CD14-positive monocyte (primary cell): ENCODE measurements around the gene EVL. TPM values are rescaled to one million over a fixed set of nuclear protein-coding genes. Genes with fewer than 3 reads are reported as not detected.

ENCODE experiments used
- DNase-seq, 3 donors: peaks; one replicate each; pipeline ENCODE4 v3.0.0-alpha.2; 2011 to 2022
- H2AFZ ChIP-seq: 2 replicates; pipeline ENCODE4 v1.6.0; 2012; ENCODE audit warnings: mild to moderate bottlenecking, low read depth, low read length, inconsistent platforms; ENCODE audit not compliant: insufficient read depth, poor library complexity, severe bottlenecking
- H3K27ac ChIP-seq, 2 donors: 1 replicate in 1 of 2; 2 replicates in 1 of 2; pipeline ENCODE4 v1.5.1; 2012 to 2013; ENCODE audit warnings: low read length in 2 of 2, control low read depth in 1 of 2, inconsistent platforms in 1 of 2, low read depth in 1 of 2, mild to moderate bottlenecking in 1 of 2
- H3K27me3 ChIP-seq, 2 donors: one replicate each; pipeline versions ENCODE4 v1.6.0 to v1.6.1; 2011 to 2013; ENCODE audit warnings: low read length in 2 of 2; ENCODE audit not compliant: control insufficient read depth in 2 of 2, insufficient read depth in 2 of 2
- H3K36me3 ChIP-seq, 2 donors: replicated peaks in 1 of 2; 1 replicate in 1 of 2; 2 replicates in 1 of 2; pipeline versions ENCODE4 v1.5.1 to v1.6.1; 2012 to 2013; ENCODE audit warnings: low read length in 2 of 2, control low read depth in 1 of 2, inconsistent platforms in 1 of 2, mild to moderate bottlenecking in 1 of 2; ENCODE audit not compliant: insufficient read depth in 2 of 2, control insufficient read depth in 1 of 2
- H3K4me1 ChIP-seq, 2 donors: 1 replicate in 1 of 2; 2 replicates in 1 of 2; pipeline versions ENCODE4 v1.5.1 to v1.6.1; 2012 to 2013; ENCODE audit warnings: low read length in 2 of 2, control low read depth in 1 of 2, inconsistent platforms in 1 of 2, mild to moderate bottlenecking in 1 of 2, moderate library complexity in 1 of 2; ENCODE audit not compliant: insufficient read depth in 2 of 2, control insufficient read depth in 1 of 2
- H3K4me2 ChIP-seq: replicated peaks from 2 replicates; pipeline ENCODE3; 2012; ENCODE audit warnings: low read length, moderate library complexity, mild to moderate bottlenecking; ENCODE audit not compliant: poor library complexity, severe bottlenecking; ENCODE audit errors: extremely low read depth
- H3K4me3 ChIP-seq, 3 experiments: fragments of 200-600 bp in 1 of 3; sonication (generic) in 1 of 3; replicated peaks in 1 of 3; 1 replicate in 2 of 3; 2 replicates in 1 of 3; pipeline ENCODE4 v1.5.1; 2011 to 2013; ENCODE audit warnings: low read length in 3 of 3, mild to moderate bottlenecking in 3 of 3, control low read depth in 2 of 3, low read depth in 2 of 3, inconsistent platforms in 1 of 3, moderate library complexity in 1 of 3
- H3K79me2 ChIP-seq: 2 replicates; pipeline ENCODE4 v1.6.0; 2012; ENCODE audit warnings: mild to moderate bottlenecking, control low read depth, inconsistent platforms, low read length, moderate library complexity; ENCODE audit not compliant: insufficient read depth
- H3K9ac ChIP-seq: 2 replicates; pipeline ENCODE4 v1.6.0; 2017; ENCODE audit warnings: low read length, mild to moderate bottlenecking; ENCODE audit not compliant: insufficient read depth, poor library complexity, severe bottlenecking
- H3K9me3 ChIP-seq, 2 donors: replicated peaks in 1 of 2; 1 replicate in 1 of 2; 2 replicates in 1 of 2; pipeline versions ENCODE4 v1.5.1 to v1.6.1; 2012 to 2013; ENCODE audit warnings: low read length in 2 of 2, control low read depth in 1 of 2; ENCODE audit not compliant: control insufficient read depth in 1 of 2, insufficient read depth in 1 of 2
- H4K20me1 ChIP-seq: 2 replicates; pipeline ENCODE4 v1.6.0; 2012; ENCODE audit warnings: mild to moderate bottlenecking, low read length, control low read depth, moderate library complexity; ENCODE audit not compliant: insufficient read depth
- H3K27ac Mint-ChIP-seq, 7 donors: one replicate each; pipeline ENCODE4 v1.8.0; 2020; ENCODE audit warnings: mild to moderate bottlenecking in 7 of 7, mixed read lengths in 7 of 7, moderate library complexity in 6 of 7, inconsistent platforms in 2 of 7
- H3K27me3 Mint-ChIP-seq, 3 donors: one replicate each; pipeline ENCODE4 v1.8.0; 2021 to 2022; ENCODE audit warnings: low read depth in 3 of 3, mild to moderate bottlenecking in 3 of 3, mixed read lengths in 3 of 3, moderate library complexity in 3 of 3, inconsistent platforms in 1 of 3
- H3K36me3 Mint-ChIP-seq, 2 donors: one replicate each; pipeline ENCODE4 v1.8.0; 2020; ENCODE audit warnings: mixed read lengths in 2 of 2, inconsistent platforms in 1 of 2, mild to moderate bottlenecking in 1 of 2
- H3K4me1 Mint-ChIP-seq: one replicate; pipeline ENCODE4 v1.8.0; 2020; ENCODE audit warnings: mild to moderate bottlenecking, mixed read lengths
- H3K4me3 Mint-ChIP-seq, 2 donors: one replicate each; pipeline ENCODE4 v1.8.0; 2020; ENCODE audit warnings: mild to moderate bottlenecking in 2 of 2, mixed read lengths in 2 of 2, moderate library complexity in 1 of 2
- H3K9me3 Mint-ChIP-seq, 7 donors: one replicate each; pipeline ENCODE4 v1.8.0; 2020 to 2022; ENCODE audit warnings: mixed read lengths in 7 of 7, mild to moderate bottlenecking in 6 of 7, moderate library complexity in 6 of 7, inconsistent platforms in 2 of 7
- WGBS: methylation state at CpG from one replicate; pipeline ENCODE4 v1.1.5; 2013; ENCODE audit warnings: missing lambda C conversion rate; ENCODE audit not compliant: insufficient coverage; 5-methylcytosine and 5-hydroxymethylcytosine counted together
- intact Hi-C, 2 donors: fragments of 100-400 bp; cut with micrococcal nuclease; formaldehyde crosslinking; loops; one replicate each; pipeline versions ENCODE4 v1.15.0 to v1.15.1; 2023
- polyA plus RNA-seq, 3 donors: library from polyadenylated mRNA; depleted of rRNA in 1 of 3; unstranded in 2 of 3; stranded (reverse) in 1 of 3; fragments of 300-500 nt in 2 of 3; fragments of >200 nt in 1 of 3; fragmentation: Illumina TruSeq in 2 of 3; gene quantifications; 1 replicate in 2 of 3; 2 replicates in 1 of 3; pipeline ENCODE4 v1.2.3, GENCODE V29; 2012 to 2021
- TF ChIP-seq, protein P1 (sequence below): fragments of 200-600 bp; IDR thresholded peaks from one replicate; pipeline ENCODE4 v1.8.0; 2022; ENCODE audit warnings: antibody characterized with exemption, mild to moderate bottlenecking

Gene EVL
- polyA plus RNA-seq, 3 donors = 3.2 to 131 (median 6.7) TPM

DNA sequence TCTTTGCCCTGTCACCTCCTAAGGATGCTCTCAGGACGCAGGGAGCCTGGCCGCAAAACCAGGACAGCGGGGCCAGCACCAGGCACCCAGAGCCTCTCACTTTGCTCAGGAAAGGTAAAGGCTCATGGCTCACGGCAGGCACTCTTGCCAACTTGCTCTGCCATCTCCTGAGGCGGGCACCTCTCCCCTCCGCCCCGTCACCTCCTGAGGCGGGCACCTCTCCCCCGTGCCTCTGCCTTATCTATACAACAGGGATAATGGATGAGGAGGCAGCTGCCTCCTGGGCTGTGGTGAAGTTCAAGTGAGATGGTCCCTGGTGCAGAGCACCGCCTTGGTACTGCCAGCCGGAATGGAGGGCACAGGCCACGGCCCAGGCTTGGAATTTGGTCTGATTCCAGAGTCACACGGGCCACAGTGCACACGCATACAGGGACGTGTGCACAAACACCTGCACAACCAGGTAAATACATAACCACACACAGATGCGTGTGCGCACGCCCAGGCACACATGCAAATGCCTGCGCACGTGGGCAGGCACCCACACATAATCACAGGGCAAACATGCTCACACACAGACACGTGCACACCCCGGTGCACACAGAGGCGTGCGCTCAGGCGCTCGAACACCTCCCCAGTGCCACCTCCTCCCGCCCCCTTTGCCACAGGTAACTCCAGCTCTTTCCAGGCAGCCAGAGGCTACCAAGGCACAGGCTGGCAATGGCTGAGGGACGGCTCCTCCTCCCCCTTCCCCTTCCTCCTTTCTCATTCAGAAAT, 82.7 kb downstream of the EVL start:
- peaks cover 7 to 13% of the 10 kb centered on the region in 2 donors for H3K36me3 Mint-ChIP-seq
- DNase-seq = no peak
- Histone ChIP-seq H3K27ac (no peak overlapping the region), H3K4me3 (peak overlapping the region in 1 of 3 experiments; percentile 71), H2AFZ (peak overlapping the region; percentile 74), H3K36me3 (peaks cover 16% of the 10 kb centered on the region in 2 donors), H3K4me2 (peak overlapping the region; percentile 79), H3K79me2 (no peaks in the 10 kb centered on the region), H4K20me1 (no peaks in the 10 kb centered on the region), H3K4me1 (peaks cover 12 to 14% of the 10 kb centered on the region in 2 donors), H3K9ac (no peak overlapping the region), H3K27me3 (no peaks in the 10 kb centered on the region), H3K9me3 (no peaks in the 10 kb centered on the region)
- H3K4me3 Mint-ChIP-seq = no peak overlapping the region
- H3K4me1 Mint-ChIP-seq = peaks cover 19% of the 10 kb centered on the region
- H3K9me3 Mint-ChIP-seq = peaks cover 0 to 2% (median 0%) of the 10 kb centered on the region in 7 donors
- peaks cover 0 to 2% (median 2%) of the 10 kb centered on the region in 3 donors for H3K27me3 Mint-ChIP-seq
- intact Hi-C loops = no loop called here
- 69% methylated on average over 21 of the region's 28 CpGs for WGBS
- no peak overlapping the region for H3K27ac Mint-ChIP-seq
- TF ChIP-seq, protein P1, sequence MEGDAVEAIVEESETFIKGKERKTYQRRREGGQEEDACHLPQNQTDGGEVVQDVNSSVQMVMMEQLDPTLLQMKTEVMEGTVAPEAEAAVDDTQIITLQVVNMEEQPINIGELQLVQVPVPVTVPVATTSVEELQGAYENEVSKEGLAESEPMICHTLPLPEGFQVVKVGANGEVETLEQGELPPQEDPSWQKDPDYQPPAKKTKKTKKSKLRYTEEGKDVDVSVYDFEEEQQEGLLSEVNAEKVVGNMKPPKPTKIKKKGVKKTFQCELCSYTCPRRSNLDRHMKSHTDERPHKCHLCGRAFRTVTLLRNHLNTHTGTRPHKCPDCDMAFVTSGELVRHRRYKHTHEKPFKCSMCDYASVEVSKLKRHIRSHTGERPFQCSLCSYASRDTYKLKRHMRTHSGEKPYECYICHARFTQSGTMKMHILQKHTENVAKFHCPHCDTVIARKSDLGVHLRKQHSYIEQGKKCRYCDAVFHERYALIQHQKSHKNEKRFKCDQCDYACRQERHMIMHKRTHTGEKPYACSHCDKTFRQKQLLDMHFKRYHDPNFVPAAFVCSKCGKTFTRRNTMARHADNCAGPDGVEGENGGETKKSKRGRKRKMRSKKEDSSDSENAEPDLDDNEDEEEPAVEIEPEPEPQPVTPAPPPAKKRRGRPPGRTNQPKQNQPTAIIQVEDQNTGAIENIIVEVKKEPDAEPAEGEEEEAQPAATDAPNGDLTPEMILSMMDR = no peak

DNA sequence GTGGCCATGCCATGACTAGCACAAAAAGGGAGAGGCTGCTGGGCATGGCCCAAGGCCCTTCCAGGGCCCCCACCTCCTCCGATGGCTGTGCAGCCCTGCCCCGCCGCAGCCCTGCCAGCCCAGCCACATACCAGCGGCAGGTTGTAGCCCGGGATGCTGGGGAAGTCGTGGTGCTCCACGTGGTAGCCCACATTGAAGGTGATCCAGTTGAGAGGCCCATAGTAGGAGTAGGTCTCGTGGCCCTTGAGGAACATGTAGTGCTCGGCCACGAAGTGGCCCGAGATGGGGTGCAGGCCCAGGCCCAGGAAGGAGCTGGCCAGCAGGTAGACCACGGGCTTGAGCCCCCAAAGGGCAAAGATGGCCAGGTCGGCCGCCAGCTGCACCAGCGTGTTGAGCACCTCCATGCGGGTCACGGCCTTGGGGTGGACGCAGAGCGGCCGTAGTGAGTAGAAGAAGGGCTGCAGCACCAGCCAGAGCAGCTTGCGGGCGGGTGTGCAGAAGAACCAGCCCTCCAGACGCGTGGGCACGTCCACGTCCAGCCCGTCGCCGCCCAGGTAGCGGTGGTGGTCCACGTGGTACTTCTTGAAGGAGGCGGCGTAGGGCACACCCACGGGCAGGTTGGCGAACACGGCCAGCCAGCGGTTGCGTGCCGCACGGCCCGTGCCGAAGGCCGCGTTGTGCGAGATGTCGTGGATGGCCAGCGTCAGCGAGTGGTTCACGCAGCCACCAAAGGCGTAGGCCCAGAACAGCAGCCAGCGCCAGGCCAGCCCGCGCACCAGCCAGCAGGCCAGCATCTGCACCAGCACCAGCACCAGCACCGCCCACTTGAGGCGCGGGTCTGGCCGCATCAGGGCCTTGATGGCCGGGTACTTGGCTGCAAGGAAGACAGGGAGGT, 83.9 kb downstream of the EVL start:
- peaks cover 19% of the 10 kb centered on the region for H3K4me1 Mint-ChIP-seq
- peaks cover 0 to 4% of the 10 kb centered on the region in 2 donors for H3K9me3 ChIP-seq
- no peak overlapping the region for H3K4me3 Mint-ChIP-seq
- peaks cover 3 to 6% (median 5%) of the 10 kb centered on the region in 7 donors for H3K9me3 Mint-ChIP-seq
- H3K36me3 ChIP-seq = peaks cover 8% of the 10 kb centered on the region in 2 donors
- H3K4me1 ChIP-seq = peaks cover 12 to 14% of the 10 kb centered on the region in 2 donors
- H3K27ac Mint-ChIP-seq = no peak overlapping the region
- H2AFZ ChIP-seq = no peak overlapping the region
- no peak overlapping the region for H3K9ac ChIP-seq
- peaks cover 3 to 4% of the 10 kb centered on the region in 2 donors for H3K36me3 Mint-ChIP-seq
- no peak for DNase-seq
- WGBS = 96% methylated on average over 54 of the region's 58 CpGs
- H3K27me3 ChIP-seq = no peaks in the 10 kb centered on the region
- H3K27me3 Mint-ChIP-seq = peaks cover 2 to 4% (median 2%) of the 10 kb centered on the region in 3 donors
- no peaks in the 10 kb centered on the region for H4K20me1 ChIP-seq
- no peaks in the 10 kb centered on the region for H3K79me2 ChIP-seq
- TF ChIP-seq, protein P1 = no peak
- intact Hi-C loops = no loop called here
- H3K4me2 ChIP-seq = no peak overlapping the region
- H3K4me3 ChIP-seq = no peak overlapping the region
- no peak overlapping the region for H3K27ac ChIP-seq
